ENCODE data around the gene PKP2. TPM values are rescaled to one million over a fixed set of nuclear protein-coding genes. Genes with fewer than 3 reads are reported as not detected.
A peak's percentile ranks its signal among the peaks of the same experiment; 100 is the strongest.

PKP2 gene
- total and polyA plus RNA-seq, 4 donors, result 8.6 to 35.7 (median 12.8) TPM

GRCh38 chr12:32756476-32757066 lies 140.0 kb downstream of the PKP2 start:
- H3K4me1 ChIP-seq (ENCODE audit: control insufficient read depth in 4 of 4, insufficient read depth in 4 of 4, low read length in 3 of 4), result peaks cover 0 to 18% (median 14%) of the 10 kb centered on the region in 4 donors
- WGBS, result 43% methylated on average over 8 of the region's 8 CpGs
- peaks cover 0 to 12% (median 5%) of the 10 kb centered on the region in 4 donors for H3K36me3 ChIP-seq (ENCODE audit: control insufficient read depth in 4 of 4, insufficient read depth in 3 of 4, low read depth in 1 of 4, low read length in 3 of 4)
- H3K9me3 ChIP-seq (ENCODE audit: control insufficient read depth in 4 of 4, low read length in 3 of 4), result no peaks in the 10 kb centered on the region
- H3K4me3 ChIP-seq (ENCODE audit: low read depth in 1 of 3, low read length in 3 of 3), result no peak overlapping the region
- TF ChIP-seq HNF4A (conservative IDR thresholded peaks at IDR 0.05) (no peak), SP1 (IDR thresholded peaks at IDR 0.05) (no peak)
- H3K9ac ChIP-seq (ENCODE audit: low read depth in 1 of 2, low read length in 2 of 2), result peak overlapping the region in 1 of 2 donors; percentile 82
- no peaks in the 10 kb centered on the region for H3K27me3 ChIP-seq (ENCODE audit: control insufficient read depth in 4 of 4, insufficient read depth in 4 of 4, low read length in 3 of 4)
- no peak overlapping the region for H3K27ac ChIP-seq (ENCODE audit: low read depth in 1 of 2, low read length in 2 of 2)
- no peak for DNase-seq (ENCODE audit: low spot score)

GRCh38 chr12:32755654-32756475 lies 140.7 kb downstream of the PKP2 start, which contains the start of gene YARS2:
YARS2 (minus strand) TSS chr12:32755897; CDS start chr12:32755874, 23 bp downstream.
- peaks cover 0 to 18% (median 14%) of the 10 kb centered on the region in 4 donors for H3K4me1 ChIP-seq (ENCODE audit: control insufficient read depth in 4 of 4, insufficient read depth in 4 of 4, low read length in 3 of 4)
- peak; percentile 85 for TF ChIP-seq TAF1 (conservative IDR thresholded peaks at IDR 0.05)
- TF ChIP-seq EGR1 (IDR thresholded peaks at IDR 0.05; ENCODE audit: low read depth in 2 of 2), result peak in 1 of 2 donors; percentile 21
- peak; percentile 86 for TF ChIP-seq CTCF (IDR thresholded peaks at IDR 0.05; ENCODE audit: low read depth, low read length, missing input control)
- no peak for TF ChIP-seq NR2F2 (IDR thresholded peaks at IDR 0.05)
- TF ChIP-seq YY1 (IDR thresholded peaks at IDR 0.05), result peak; percentile 99
- TF ChIP-seq FOXA2 (IDR thresholded peaks at IDR 0.05), result no peak
- TF ChIP-seq FOXA1 (IDR thresholded peaks at IDR 0.05), result no peak
- TF ChIP-seq HNF4A (conservative IDR thresholded peaks at IDR 0.05), result peak; percentile 36 to 55
- TF ChIP-seq HNF4G (IDR thresholded peaks at IDR 0.05), result peak; percentile 7
- peak; percentile 55 for TF ChIP-seq ATF3 (IDR thresholded peaks at IDR 0.05)
- no peak for TF ChIP-seq REST (IDR thresholded peaks at IDR 0.05)
- peak; percentile 99 for TF ChIP-seq RAD21 (IDR thresholded peaks at IDR 0.05)
- TF ChIP-seq GABPA (IDR thresholded peaks at IDR 0.05 in 1 of 2, conservative IDR thresholded peaks at IDR 0.05 in 1 of 2), result peak in 1 of 2 donors; percentile 84
- TF ChIP-seq ZBTB33 (IDR thresholded peaks at IDR 0.05), result no peak
- peak; percentile 13 to 28 for TF ChIP-seq RXRA (IDR thresholded peaks at IDR 0.05)
- peak; percentile 61 for TF ChIP-seq MAX (IDR thresholded peaks at IDR 0.05)
- TF ChIP-seq JUND (IDR thresholded peaks at IDR 0.05), result peak in 1 of 2 donors; percentile 74
- no peak for TF ChIP-seq SP1 (IDR thresholded peaks at IDR 0.05)
- H3K36me3 ChIP-seq (ENCODE audit: control insufficient read depth in 4 of 4, insufficient read depth in 3 of 4, low read depth in 1 of 4, low read length in 3 of 4), result peaks cover 3 to 14% (median 7%) of the 10 kb centered on the region in 4 donors
- under 1% methylated on average over 39 of the region's 39 CpGs for WGBS
- DNase-seq (ENCODE audit: low spot score), result peak; percentile 88
- no peaks in the 10 kb centered on the region for H3K27me3 ChIP-seq (ENCODE audit: control insufficient read depth in 4 of 4, insufficient read depth in 4 of 4, low read length in 3 of 4)
- no peaks in the 10 kb centered on the region for H3K9me3 ChIP-seq (ENCODE audit: control insufficient read depth in 4 of 4, low read length in 3 of 4)
- peak within 1 kb of the TSS; percentile 77 to 82 for H3K9ac ChIP-seq (ENCODE audit: low read depth in 1 of 2, low read length in 2 of 2)
- H3K4me3 ChIP-seq (ENCODE audit: low read depth in 1 of 3, low read length in 3 of 3), result peak within 1 kb of the TSS; percentile 79 to 96 (median 79)
- peak within 1 kb of the TSS; percentile 68 to 84 for H3K27ac ChIP-seq (ENCODE audit: low read depth in 1 of 2, low read length in 2 of 2)

All from liver (tissue), 9 donors.